Measurements from ENCODE around the gene NBEAL1. TPM values are rescaled to one million over a fixed set of nuclear protein-coding genes. Genes with fewer than 3 reads are reported as not detected.
A peak's percentile ranks its signal among the peaks of the same experiment; 100 is the strongest.

The NBEAL1 gene
- total and polyA plus RNA-seq, 2 of the 8 experiments (the other 6 are each of a cell fraction or from before 2014, with no cell fraction given) = 2.3 to 10.7 TPM

DNA sequence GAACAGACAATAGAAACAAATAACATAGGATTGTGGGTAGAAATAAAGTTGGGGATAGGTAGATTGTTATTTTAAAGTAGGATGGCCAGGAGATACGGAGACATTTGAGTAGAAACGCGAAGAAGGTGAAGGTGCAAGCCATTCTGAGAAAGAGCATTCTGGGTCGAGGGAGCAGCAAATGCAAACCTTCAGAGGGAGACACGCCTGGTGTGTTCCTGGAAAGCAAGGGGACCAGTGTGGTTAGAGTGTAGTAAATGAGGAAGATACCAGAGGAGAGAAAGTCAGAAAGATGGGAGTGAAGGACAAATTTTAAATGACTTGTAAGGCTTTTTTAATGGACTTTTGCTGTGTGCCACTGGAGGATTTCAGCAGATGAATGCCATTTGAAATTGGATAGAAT is 225.8 kb downstream of the NBEAL1 start:
- Histone ChIP-seq H4K91ac (replicated peaks; ENCODE audit: insufficient read length, low read length) (no peak overlapping the region), H3K4ac (replicated peaks; ENCODE audit: insufficient read length, low read depth, low read length) (no peak overlapping the region), H3K56ac (replicated peaks; ENCODE audit: insufficient read length, low read depth, low read length) (no peak overlapping the region), H3K79me2 (ENCODE audit: control insufficient read depth in 1 of 2, insufficient read depth in 2 of 2, low read length in 2 of 2) (peaks cover 0 to 21% of the 10 kb centered on the region in 2 experiments; a peak in 3 of 4 replicates), H2AFZ (ENCODE audit: low read length) (no peak overlapping the region), H3K79me1 (ENCODE audit: low read depth, low read length) (peaks cover 3% of the 10 kb centered on the region; the same call in 1 of the 2 replicates), H2BK20ac (ENCODE audit: low read length) (no peak overlapping the region), H2BK120ac (replicated peaks; ENCODE audit: low read depth, low read length) (no peak overlapping the region), H3K27ac (ENCODE audit: low read depth, low read length) (no peak overlapping the region), H3K9ac (replicated peaks in 1 of 4; ENCODE audit: extremely low read depth in 1 of 4, low read depth in 3 of 4, low read length in 3 of 4) (no peak overlapping the region; a peak in 1 of 7 replicates), H3K36me3 (ENCODE audit: control insufficient read depth in 2 of 4, insufficient read depth in 4 of 4, low read length in 3 of 4) (peaks cover 0 to 3% (median 0%) of the 10 kb centered on the region in 4 experiments; a peak in 1 of 8 replicates), H3K18ac (ENCODE audit: extremely low read depth, low read length) (no peak overlapping the region), H3K27me3 (replicated peaks in 1 of 4; ENCODE audit: control insufficient read depth in 3 of 4, extremely low read depth in 1 of 4, insufficient read depth in 3 of 4, low read length in 3 of 4) (no peaks in the 10 kb centered on the region), H3K14ac (ENCODE audit: insufficient read length) (no peak overlapping the region), H3K4me3 (ENCODE audit: extremely low read depth in 1 of 4, insufficient read depth in 2 of 4, low read depth in 3 of 4, low read length in 4 of 4) (peak overlapping the region in 1 of 4 experiments; percentile 80; a peak in 3 of 8 replicates), H2AK5ac (ENCODE audit: low read depth, low read length) (no peak overlapping the region), H3K4me2 (ENCODE audit: insufficient read depth in 1 of 2, low read depth in 2 of 2, low read length in 2 of 2) (peak overlapping the region in 1 of 2 experiments; percentile 77; a peak in 3 of 4 replicates), H3K23me2 (ENCODE audit: low read depth, low read length) (no peaks in the 10 kb centered on the region; the same call in 1 of the 2 replicates), H2BK5ac (ENCODE audit: low read depth, low read length) (no peak overlapping the region), H2BK12ac (ENCODE audit: low read depth, low read length) (no peak overlapping the region), H4K20me1 (replicated peaks in 1 of 2; ENCODE audit: control insufficient read depth in 1 of 2, insufficient read depth in 2 of 2, low read length in 2 of 2) (no peaks in the 10 kb centered on the region), H4K5ac (ENCODE audit: insufficient read length, low read depth, low read length) (no peak overlapping the region), H3K23ac (ENCODE audit: insufficient read length) (no peak overlapping the region), H3K9me3 (ENCODE audit: insufficient read depth in 2 of 2, low read depth in 1 of 2, low read length in 1 of 2) (no peaks in the 10 kb centered on the region), H2BK15ac (ENCODE audit: low read length) (no peak overlapping the region), H4K8ac (ENCODE audit: extremely low read depth, insufficient read depth, low read length) (no peak overlapping the region), H3K4me1 (replicated peaks in 1 of 4; ENCODE audit: control insufficient read depth in 3 of 4, insufficient read depth in 4 of 4, low read length in 3 of 4) (no peaks in the 10 kb centered on the region)
- WGBS, 2 experiments (ENCODE audit: extremely low coverage in 1 of 2, insufficient coverage in 1 of 2, insufficient read length in 1 of 2, insufficient replicate concordance in 2 of 2, low coverage in 1 of 2, low lambda C conversion rate in 2 of 2, missing lambda C conversion rate in 1 of 2) = 88 to 100% methylated on average over 1 to 5 of the region's 5 CpGs
- DNase-seq (ENCODE audit: low read depth in 1 of 2, low spot score in 2 of 2) = peak in 1 of 2 experiments; percentile 11
- TF ChIP-seq BCL11A (IDR thresholded peaks at IDR 0.05; ENCODE audit: low read depth in 2 of 2, low read length in 2 of 2) = no peak
- no peak for TF ChIP-seq SP4 (IDR thresholded peaks at IDR 0.05; ENCODE audit: low read length)
- TF ChIP-seq, protein P1, sequence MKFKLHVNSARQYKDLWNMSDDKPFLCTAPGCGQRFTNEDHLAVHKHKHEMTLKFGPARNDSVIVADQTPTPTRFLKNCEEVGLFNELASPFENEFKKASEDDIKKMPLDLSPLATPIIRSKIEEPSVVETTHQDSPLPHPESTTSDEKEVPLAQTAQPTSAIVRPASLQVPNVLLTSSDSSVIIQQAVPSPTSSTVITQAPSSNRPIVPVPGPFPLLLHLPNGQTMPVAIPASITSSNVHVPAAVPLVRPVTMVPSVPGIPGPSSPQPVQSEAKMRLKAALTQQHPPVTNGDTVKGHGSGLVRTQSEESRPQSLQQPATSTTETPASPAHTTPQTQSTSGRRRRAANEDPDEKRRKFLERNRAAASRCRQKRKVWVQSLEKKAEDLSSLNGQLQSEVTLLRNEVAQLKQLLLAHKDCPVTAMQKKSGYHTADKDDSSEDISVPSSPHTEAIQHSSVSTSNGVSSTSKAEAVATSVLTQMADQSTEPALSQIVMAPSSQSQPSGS (IDR thresholded peaks at IDR 0.05; ENCODE audit: low read length) = no peak
- TF ChIP-seq POLR2AphosphoS5 (IDR thresholded peaks at IDR 0.05; ENCODE audit: low read depth, low read length) = no peak
- no peak for TF ChIP-seq RAD21 (IDR thresholded peaks at IDR 0.05 in 1 of 2, conservative IDR thresholded peaks at IDR 0.05 in 1 of 2; ENCODE audit: low read depth in 2 of 2, low read length in 2 of 2)
- no peak for TF ChIP-seq BACH1 (IDR thresholded peaks at IDR 0.05; ENCODE audit: low read length)
- TF ChIP-seq SP2 (IDR thresholded peaks at IDR 0.05; ENCODE audit: low read length) = no peak
- no peak for TF ChIP-seq RBBP5 (IDR thresholded peaks at IDR 0.05; ENCODE audit: borderline replicate concordance, low read depth, low read length)
- no peak for TF ChIP-seq NANOG (IDR thresholded peaks at IDR 0.05; ENCODE audit: insufficient read depth, low read depth, low read length, poor library complexity, severe bottlenecking)
- no peak for TF ChIP-seq ATF3 (IDR thresholded peaks at IDR 0.05; ENCODE audit: insufficient read depth, low read depth, low read length)
- no peak for FAIRE-seq
- CTCF ChIA-PET (ENCODE audit: partially characterized antibody) = interaction anchor here (0.7 to 1.1 kb wide), 3 partner anchors 16 to 329 kb away, joined by 3 read pairs; partner anchors contain the start of gene WDR12
- POLR2A ChIA-PET (ENCODE audit: partially characterized antibody) = interaction anchor here (0.9 kb wide), 2 partner anchors 8 to 12 kb away, joined by 3 read pairs; no protein-coding TSS in a partner anchor
